C4-2B (cell line): ENCODE measurements around the gene HAPLN3.

Experiments used
- ZFX ChIP-seq: fragments of 450-650 bp; IDR thresholded peaks from 2 replicates; pipeline ENCODE4 v1.6.1; 2017
- TF ChIP-seq, protein P1 (sequence below): fragments of 450-650 bp; conservative IDR thresholded peaks from 2 replicates; pipeline ENCODE4 v1.5.1; 2017; ENCODE audit warnings: mild to moderate bottlenecking

DNA sequence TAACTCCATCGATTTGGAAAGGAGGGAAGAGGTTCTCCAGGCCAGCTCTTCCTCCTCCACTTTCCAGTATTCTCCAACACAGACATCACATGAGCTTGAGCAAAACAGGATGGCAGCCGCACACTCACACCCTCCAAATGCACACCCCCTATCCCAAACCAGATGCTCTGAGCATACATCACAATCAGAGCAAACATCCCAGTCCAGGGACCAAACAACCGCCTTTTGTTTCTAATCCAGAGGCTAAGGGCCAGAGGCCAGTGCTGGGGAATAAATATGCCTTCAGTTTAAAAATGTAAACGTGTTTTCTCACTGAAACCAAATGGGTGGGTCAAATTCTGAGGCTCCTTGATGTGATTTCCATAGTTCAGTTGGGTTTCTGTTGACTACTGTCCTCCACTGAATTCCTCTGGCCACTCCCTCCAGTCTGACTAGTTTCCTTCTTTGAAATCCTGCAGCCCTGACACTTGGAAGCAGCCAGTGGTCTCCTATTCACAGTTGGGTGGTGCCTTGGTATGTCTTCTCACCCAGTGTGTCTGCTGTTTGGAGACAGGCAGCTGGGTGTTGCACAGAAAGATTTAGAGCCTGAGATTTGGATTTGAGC, 37.0 kb upstream of the HAPLN3 start:
- TF ChIP-seq, protein P1, sequence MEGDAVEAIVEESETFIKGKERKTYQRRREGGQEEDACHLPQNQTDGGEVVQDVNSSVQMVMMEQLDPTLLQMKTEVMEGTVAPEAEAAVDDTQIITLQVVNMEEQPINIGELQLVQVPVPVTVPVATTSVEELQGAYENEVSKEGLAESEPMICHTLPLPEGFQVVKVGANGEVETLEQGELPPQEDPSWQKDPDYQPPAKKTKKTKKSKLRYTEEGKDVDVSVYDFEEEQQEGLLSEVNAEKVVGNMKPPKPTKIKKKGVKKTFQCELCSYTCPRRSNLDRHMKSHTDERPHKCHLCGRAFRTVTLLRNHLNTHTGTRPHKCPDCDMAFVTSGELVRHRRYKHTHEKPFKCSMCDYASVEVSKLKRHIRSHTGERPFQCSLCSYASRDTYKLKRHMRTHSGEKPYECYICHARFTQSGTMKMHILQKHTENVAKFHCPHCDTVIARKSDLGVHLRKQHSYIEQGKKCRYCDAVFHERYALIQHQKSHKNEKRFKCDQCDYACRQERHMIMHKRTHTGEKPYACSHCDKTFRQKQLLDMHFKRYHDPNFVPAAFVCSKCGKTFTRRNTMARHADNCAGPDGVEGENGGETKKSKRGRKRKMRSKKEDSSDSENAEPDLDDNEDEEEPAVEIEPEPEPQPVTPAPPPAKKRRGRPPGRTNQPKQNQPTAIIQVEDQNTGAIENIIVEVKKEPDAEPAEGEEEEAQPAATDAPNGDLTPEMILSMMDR, result no peak
- no peak for TF ChIP-seq ZFX
